Thymus (tissue), 11 donors: ENCODE data around the gene AP1AR. TPM values are rescaled to one million over a fixed set of nuclear protein-coding genes. Genes with fewer than 3 reads are reported as not detected.

Experiments
- DNase-seq, 9 donors: peaks; one replicate each; pipeline ENCODE4 v3.0.0-alpha.2; 2013; ENCODE audit warnings: low spot score in 9 of 9, low read depth in 6 of 9, missing footprints in 1 of 9
- H3K27ac ChIP-seq, 2 donors: one replicate each; pipeline ENCODE4 v1.5.1; 2013; ENCODE audit warnings: control low read depth in 1 of 2, low read depth in 1 of 2, low read length in 1 of 2, mild to moderate bottlenecking in 1 of 2, moderate library complexity in 1 of 2
- H3K27me3 ChIP-seq, 2 donors: one replicate each; pipeline ENCODE4 v1.5.1; 2013; ENCODE audit warnings: low read length in 1 of 2; ENCODE audit not compliant: control insufficient read depth in 2 of 2, insufficient read depth in 1 of 2
- H3K36me3 ChIP-seq, 2 donors: one replicate each; pipeline ENCODE4 v1.5.1; 2013; ENCODE audit warnings: low read length in 1 of 2, mild to moderate bottlenecking in 1 of 2, moderate library complexity in 1 of 2; ENCODE audit not compliant: control insufficient read depth in 2 of 2, insufficient read depth in 2 of 2
- H3K4me1 ChIP-seq, 2 donors: one replicate each; pipeline ENCODE4 v1.5.1; 2013; ENCODE audit warnings: low read length in 2 of 2; ENCODE audit not compliant: control insufficient read depth in 2 of 2, insufficient read depth in 2 of 2
- H3K4me3 ChIP-seq, 2 donors: one replicate each; pipeline ENCODE4 v1.5.1; 2013; ENCODE audit warnings: low read length in 2 of 2, control low read depth in 1 of 2, mild to moderate bottlenecking in 1 of 2
- H3K9me3 ChIP-seq, 2 donors: one replicate each; pipeline ENCODE4 v1.5.1; 2013; ENCODE audit warnings: low read length in 1 of 2, mild to moderate bottlenecking in 1 of 2; ENCODE audit not compliant: control insufficient read depth in 2 of 2, insufficient read depth in 1 of 2
- WGBS: extraction: QIAGEN DNeasy Blood & Tissue Kit; methylation state at CpG from one replicate; pipeline ENCODE4 v1.1.7; 2013; 5-methylcytosine and 5-hydroxymethylcytosine counted together
- polyA plus RNA-seq: library from polyadenylated mRNA; stranded (reverse); fragments of 200-250 nt; gene quantifications from one replicate; pipeline ENCODE4 v1.2.3, GENCODE V29; 2013
- total RNA-seq: library from RNA; stranded (reverse); fragments of 120-200 nt; gene quantifications from one replicate; pipeline ENCODE4 v1.2.4, GENCODE V29; 2013
- donor health status: healthy.

The AP1AR gene
- total and polyA plus RNA-seq, 2 donors = 17.6 to 21.1 TPM

- no peaks in the 10 kb centered on the region for H3K4me1 ChIP-seq
- no peak overlapping the region for H3K4me3 ChIP-seq
- H3K36me3 ChIP-seq = peaks cover 0 to 15% of the 10 kb centered on the region in 2 donors
- no peak overlapping the region for H3K27ac ChIP-seq
- no peaks in the 10 kb centered on the region for H3K9me3 ChIP-seq
- H3K27me3 ChIP-seq = no peaks in the 10 kb centered on the region
- no peak for DNase-seq
- 96% methylated on average over 4 of the region's 4 CpGs for WGBS
These were observed 40.7 kb downstream of the AP1AR start for GRCh38 chr4:112272292-112272691.

- Histone ChIP-seq H3K27ac (no peak overlapping the region), H3K4me3 (no peak overlapping the region), H3K4me1 (peaks cover 0 to 5% of the 10 kb centered on the region in 2 donors), H3K36me3 (peaks cover 3 to 22% of the 10 kb centered on the region in 2 donors), H3K27me3 (no peaks in the 10 kb centered on the region), H3K9me3 (no peaks in the 10 kb centered on the region)
- DNase-seq = no peak
- over 99% methylated on average over 4 of the region's 4 CpGs for WGBS
These were observed 43.4 kb downstream of the AP1AR start for GRCh38 chr4:112274959-112275358.

GRCh38 chr4:112276113-112276512 is 44.5 kb downstream of the AP1AR start:
- H3K9me3 ChIP-seq = no peaks in the 10 kb centered on the region

DNA sequence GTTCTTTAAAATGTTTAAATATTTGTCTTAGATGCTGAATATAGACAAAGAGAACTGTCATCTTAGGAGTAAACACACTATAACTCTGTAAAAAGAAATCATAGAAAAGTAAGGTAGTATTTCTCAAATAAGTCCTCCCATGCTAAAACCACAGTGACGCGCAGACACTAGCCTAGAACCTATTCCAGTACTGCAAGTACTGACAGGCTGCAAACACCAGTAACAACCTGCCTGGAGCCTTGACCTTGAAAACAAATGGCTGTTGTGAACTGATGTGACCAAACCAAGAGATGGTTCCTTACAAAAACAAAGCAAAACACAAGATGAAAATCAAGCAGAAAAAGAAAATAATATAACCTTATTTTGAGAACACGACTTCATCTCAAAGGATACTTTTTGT is 45.6 kb downstream of the AP1AR start:
- Histone ChIP-seq H3K4me1 (peaks cover 0 to 6% of the 10 kb centered on the region in 2 donors), H3K9me3 (no peaks in the 10 kb centered on the region), H3K4me3 (no peak overlapping the region), H3K27me3 (no peaks in the 10 kb centered on the region), H3K36me3 (peaks cover 3 to 32% of the 10 kb centered on the region in 2 donors), H3K27ac (no peak overlapping the region)
- DNase-seq = no peak
- 93% methylated on average over 3 of the region's 3 CpGs for WGBS

More at GRCh38 chr4:112276113-112276512, 44.5 kb downstream of the AP1AR start:
- Histone ChIP-seq H3K27me3 (no peaks in the 10 kb centered on the region), H3K4me3 (no peak overlapping the region), H3K36me3 (peaks cover 3 to 25% of the 10 kb centered on the region in 2 donors), H3K4me1 (peaks cover 0 to 6% of the 10 kb centered on the region in 2 donors), H3K27ac (no peak overlapping the region)
- DNase-seq = no peak
- 97% methylated on average over 3 of the region's 3 CpGs for WGBS

GRCh38 chr4:112277705-112278448 is 46.3 kb downstream of the AP1AR start:
- peaks cover 0 to 4% of the 10 kb centered on the region in 2 donors for H3K9me3 ChIP-seq
- no peak for DNase-seq
- no peak overlapping the region for H3K27ac ChIP-seq
- H3K36me3 ChIP-seq = peaks cover 4 to 35% of the 10 kb centered on the region in 2 donors
- WGBS = 94% methylated on average over 10 of the region's 10 CpGs
- H3K27me3 ChIP-seq = no peaks in the 10 kb centered on the region
- no peak overlapping the region for H3K4me3 ChIP-seq
- H3K4me1 ChIP-seq = peaks cover 0 to 9% of the 10 kb centered on the region in 2 donors

GRCh38 chr4:112279025-112279881 is 47.7 kb downstream of the AP1AR start:
- H3K4me3 ChIP-seq = no peak overlapping the region
- DNase-seq = peak in 1 of 9 donors; percentile 43
- H3K9me3 ChIP-seq = peaks cover 0 to 4% of the 10 kb centered on the region in 2 donors
- H3K4me1 ChIP-seq = peaks cover 4 to 13% of the 10 kb centered on the region in 2 donors
- peaks cover 7 to 38% of the 10 kb centered on the region in 2 donors for H3K36me3 ChIP-seq
- H3K27ac ChIP-seq = no peak overlapping the region
- WGBS = 77% methylated on average over 10 of the region's 10 CpGs
- no peaks in the 10 kb centered on the region for H3K27me3 ChIP-seq

- no peak overlapping the region for H3K4me3 ChIP-seq
These were observed 48.3 kb downstream of the AP1AR start for GRCh38 chr4:112279882-112280315.

GRCh38 chr4:112280386-112281056 is 48.9 kb downstream of the AP1AR start:
- H3K27me3 ChIP-seq = no peaks in the 10 kb centered on the region
- no peak for DNase-seq
- H3K4me3 ChIP-seq = no peak overlapping the region
- peaks cover 7 to 35% of the 10 kb centered on the region in 2 donors for H3K36me3 ChIP-seq
- H3K27ac ChIP-seq = no peak overlapping the region
- WGBS = 77% methylated on average over 5 of the region's 5 CpGs
- peaks cover 0 to 4% of the 10 kb centered on the region in 2 donors for H3K9me3 ChIP-seq
- H3K4me1 ChIP-seq = peaks cover 4 to 17% of the 10 kb centered on the region in 2 donors

More at GRCh38 chr4:112279882-112280315, 48.3 kb downstream of the AP1AR start:
- Histone ChIP-seq H3K27ac (no peak overlapping the region), H3K36me3 (peaks cover 7 to 38% of the 10 kb centered on the region in 2 donors), H3K9me3 (peaks cover 0 to 4% of the 10 kb centered on the region in 2 donors), H3K4me1 (peaks cover 4 to 17% of the 10 kb centered on the region in 2 donors), H3K27me3 (no peaks in the 10 kb centered on the region)
- no peak for DNase-seq
- WGBS = 97% methylated on average over 7 of the region's 7 CpGs
